ENCODE results near the gene DOK7.

The DOK7 gene

GRCh38 chr4:3471886-3472285, 8.8 kb downstream of the DOK7 start:
- no peak overlapping the region for H3K4me3 ChIP-seq
- DNase-seq (ENCODE audit: low read depth, low spot score) = no peak
- no peak overlapping the region for H3K9ac ChIP-seq (ENCODE audit: insufficient read length)
- H3K9me3 ChIP-seq (ENCODE audit: low read depth, low read length) = no peaks in the 10 kb centered on the region
- no peak for TF ChIP-seq POLR2AphosphoS5 (IDR thresholded peaks at IDR 0.05; ENCODE audit: borderline replicate concordance, low read depth, low read length)
- TF ChIP-seq FOXP2 (optimal IDR thresholded peaks at IDR 0.05; ENCODE audit: control extremely low read depth, extremely low read length, insufficient read depth) = no peak
- no peak for TF ChIP-seq EZH2 (IDR thresholded peaks at IDR 0.05)
- H3K27ac ChIP-seq = no peak overlapping the region
- H3K36me3 ChIP-seq (ENCODE audit: insufficient read depth, low read length) = no peaks in the 10 kb centered on the region

DNA sequence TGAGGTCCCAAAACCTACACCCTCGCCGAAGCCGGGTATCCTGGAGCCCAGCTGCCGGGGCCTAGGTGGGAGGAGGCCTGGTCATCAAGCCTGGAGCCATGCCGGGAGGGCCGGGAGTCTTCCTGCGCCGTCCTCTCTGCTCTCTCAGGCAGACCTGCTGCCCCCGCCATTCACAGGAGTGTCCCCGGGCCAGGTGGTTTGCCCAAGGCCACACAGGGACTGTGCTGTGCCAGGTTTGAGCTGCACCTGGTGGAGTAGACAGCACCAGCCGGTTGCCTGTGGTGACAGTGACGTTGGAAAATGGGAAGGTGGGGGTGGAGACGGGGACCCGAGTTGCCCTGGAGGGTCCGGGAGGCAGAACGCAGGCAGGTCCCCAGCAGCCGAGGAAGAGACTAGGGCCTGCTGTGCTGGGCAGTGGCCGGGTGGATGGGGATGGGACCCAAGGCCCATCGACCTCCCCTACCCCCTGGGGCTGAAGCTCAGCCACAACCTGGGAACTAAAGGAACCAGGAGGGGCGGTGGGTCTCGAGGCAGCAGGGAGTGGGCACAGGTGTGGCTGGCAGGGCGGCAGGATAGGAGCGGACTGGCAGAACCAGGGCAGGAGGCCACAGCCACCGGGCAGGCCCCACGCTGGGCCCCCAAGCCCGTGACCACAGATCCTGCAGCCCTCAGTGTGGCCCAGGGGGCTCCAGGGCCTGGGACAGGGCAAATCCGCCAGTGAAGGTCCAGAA, 9.5 kb downstream of the DOK7 start:
- Histone ChIP-seq H3K9me3 (ENCODE audit: low read depth, low read length) (no peaks in the 10 kb centered on the region), H3K36me3 (ENCODE audit: insufficient read depth, low read length) (no peaks in the 10 kb centered on the region), H3K27ac (no peak overlapping the region), H3K4me3 (no peak overlapping the region), H3K9ac (ENCODE audit: insufficient read length) (no peak overlapping the region)
- no peak for DNase-seq (ENCODE audit: low read depth, low spot score)
- TF ChIP-seq EZH2 (IDR thresholded peaks at IDR 0.05) = no peak
- TF ChIP-seq POLR2AphosphoS5 (IDR thresholded peaks at IDR 0.05; ENCODE audit: borderline replicate concordance, low read depth, low read length) = no peak
- TF ChIP-seq FOXP2 (optimal IDR thresholded peaks at IDR 0.05; ENCODE audit: control extremely low read depth, extremely low read length, insufficient read depth) = no peak

- Histone ChIP-seq H3K4me3 (no peak overlapping the region), H3K36me3 (ENCODE audit: insufficient read depth, low read length) (no peaks in the 10 kb centered on the region), H3K27ac (no peak overlapping the region), H3K9ac (ENCODE audit: insufficient read length) (no peak overlapping the region), H3K9me3 (ENCODE audit: low read depth, low read length) (no peaks in the 10 kb centered on the region)
- no peak for DNase-seq (ENCODE audit: low read depth, low spot score)
- TF ChIP-seq POLR2AphosphoS5 (IDR thresholded peaks at IDR 0.05; ENCODE audit: borderline replicate concordance, low read depth, low read length) (no peak), FOXP2 (optimal IDR thresholded peaks at IDR 0.05; ENCODE audit: control extremely low read depth, extremely low read length, insufficient read depth) (no peak), EZH2 (IDR thresholded peaks at IDR 0.05) (no peak)
Measured at GRCh38 chr4:3473181-3473950, 10.3 kb downstream of the DOK7 start.

- H3K9ac ChIP-seq (ENCODE audit: insufficient read length) = no peak overlapping the region
- no peak overlapping the region for H3K4me3 ChIP-seq
- no peak for DNase-seq (ENCODE audit: low read depth, low spot score)
- no peak for TF ChIP-seq EZH2 (IDR thresholded peaks at IDR 0.05)
- TF ChIP-seq FOXP2 (optimal IDR thresholded peaks at IDR 0.05; ENCODE audit: control extremely low read depth, extremely low read length, insufficient read depth) = no peak
- no peak for TF ChIP-seq POLR2AphosphoS5 (IDR thresholded peaks at IDR 0.05; ENCODE audit: borderline replicate concordance, low read depth, low read length)
- no peaks in the 10 kb centered on the region for H3K9me3 ChIP-seq (ENCODE audit: low read depth, low read length)
- H3K27ac ChIP-seq = no peak overlapping the region
- no peaks in the 10 kb centered on the region for H3K36me3 ChIP-seq (ENCODE audit: insufficient read depth, low read length)
Measured at GRCh38 chr4:3473996-3474765, 11.1 kb downstream of the DOK7 start.

DNA sequence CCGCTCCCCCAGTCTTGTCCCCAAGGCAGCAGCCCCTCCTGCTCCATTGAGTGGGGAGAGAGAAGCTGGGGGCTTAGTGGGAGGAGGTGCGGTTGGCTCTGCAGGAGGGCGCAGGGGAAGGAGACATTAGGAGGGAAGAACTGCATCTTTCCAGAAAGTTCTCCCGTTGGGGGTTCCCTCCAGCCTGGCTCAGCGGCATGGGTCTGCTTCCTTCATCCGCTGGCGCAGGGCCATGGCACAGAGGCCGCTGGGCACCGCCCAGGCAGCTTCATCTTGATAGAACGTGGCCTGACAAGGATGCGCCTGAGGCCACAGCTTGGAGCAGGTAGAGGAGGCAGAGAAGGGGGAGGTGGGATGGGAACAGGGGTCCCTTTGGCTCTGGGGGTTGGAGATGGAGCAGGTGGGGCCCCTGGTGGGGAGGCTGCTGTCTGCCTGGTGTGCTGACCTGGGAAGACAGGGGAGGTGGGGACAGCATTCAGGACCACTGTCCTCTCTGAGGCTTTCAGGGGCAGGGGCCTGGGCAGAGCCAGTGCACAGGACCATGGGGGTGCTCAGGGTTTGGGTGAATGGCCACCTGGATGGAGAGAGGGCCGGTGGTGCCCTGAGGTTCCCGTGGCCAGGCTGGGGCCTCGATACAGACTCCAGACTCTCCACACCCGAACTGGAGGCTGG, 12.1 kb downstream of the DOK7 start:
- Histone ChIP-seq H3K27ac (no peak overlapping the region), H3K9me3 (ENCODE audit: low read depth, low read length) (no peaks in the 10 kb centered on the region), H3K36me3 (ENCODE audit: insufficient read depth, low read length) (no peaks in the 10 kb centered on the region), H3K4me3 (no peak overlapping the region), H3K9ac (ENCODE audit: insufficient read length) (no peak overlapping the region)
- no peak for DNase-seq (ENCODE audit: low read depth, low spot score)
- TF ChIP-seq EZH2 (IDR thresholded peaks at IDR 0.05) (no peak), POLR2AphosphoS5 (IDR thresholded peaks at IDR 0.05; ENCODE audit: borderline replicate concordance, low read depth, low read length) (no peak), FOXP2 (optimal IDR thresholded peaks at IDR 0.05; ENCODE audit: control extremely low read depth, extremely low read length, insufficient read depth) (no peak)

DNA sequence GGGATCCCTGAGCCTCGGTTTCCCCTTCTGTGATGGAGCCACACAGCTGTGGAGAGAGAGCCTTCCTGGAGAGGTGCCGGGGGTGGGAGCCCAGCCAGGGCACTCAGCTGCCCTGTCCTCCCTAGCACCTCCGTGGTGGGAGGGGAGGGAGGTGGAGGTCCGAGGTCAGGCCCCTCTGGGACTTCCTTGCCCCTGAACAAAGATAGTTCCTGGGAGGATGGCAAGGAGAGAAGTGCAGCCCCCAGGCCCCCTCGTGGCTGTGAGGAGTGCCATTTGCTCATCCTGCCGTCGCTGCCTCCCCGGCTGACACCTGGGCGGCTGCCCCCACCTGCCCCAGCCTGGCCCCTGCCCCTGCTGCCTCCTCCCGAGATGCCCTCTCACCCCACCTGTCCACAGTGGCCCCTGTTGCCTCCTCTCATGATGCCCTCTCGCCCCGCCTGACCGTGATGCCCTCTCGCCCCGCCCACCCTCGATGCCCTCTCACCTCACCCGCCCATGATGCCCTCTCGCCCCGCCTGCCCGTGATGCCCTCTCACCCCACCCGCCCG, 12.7 kb downstream of the DOK7 start:
- Histone ChIP-seq H3K4me3 (no peak overlapping the region), H3K27ac (no peak overlapping the region), H3K36me3 (ENCODE audit: insufficient read depth, low read length) (no peaks in the 10 kb centered on the region), H3K9me3 (ENCODE audit: low read depth, low read length) (no peaks in the 10 kb centered on the region), H3K9ac (ENCODE audit: insufficient read length) (no peak overlapping the region)
- DNase-seq (ENCODE audit: low read depth, low spot score) = no peak
- TF ChIP-seq FOXP2 (optimal IDR thresholded peaks at IDR 0.05; ENCODE audit: control extremely low read depth, extremely low read length, insufficient read depth) (no peak), EZH2 (IDR thresholded peaks at IDR 0.05) (no peak), POLR2AphosphoS5 (IDR thresholded peaks at IDR 0.05; ENCODE audit: borderline replicate concordance, low read depth, low read length) (no peak)

DNA sequence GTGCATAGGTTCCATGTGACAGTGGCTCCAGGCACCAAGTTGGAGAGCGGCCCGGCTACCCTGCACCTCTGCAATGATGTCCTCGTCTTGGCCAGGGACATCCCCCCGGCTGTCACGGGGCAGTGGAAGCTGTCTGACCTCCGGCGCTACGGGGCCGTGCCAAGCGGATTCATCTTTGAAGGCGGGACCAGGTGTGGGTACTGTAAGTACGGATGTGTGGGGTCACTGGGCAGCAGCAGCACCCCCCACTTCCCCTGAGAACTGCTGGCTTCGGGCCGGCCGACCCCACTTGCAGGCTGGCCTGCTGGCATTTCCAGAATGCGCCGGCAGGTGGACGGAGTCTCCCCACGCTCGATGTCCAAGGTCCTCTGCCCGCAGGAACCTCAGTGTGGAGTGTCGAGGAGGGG, 13.2 kb downstream of the DOK7 start:
- DNase-seq (ENCODE audit: low read depth, low spot score) = no peak
- H3K9ac ChIP-seq (ENCODE audit: insufficient read length) = no peak overlapping the region
- no peak overlapping the region for H3K4me3 ChIP-seq
- H3K9me3 ChIP-seq (ENCODE audit: low read depth, low read length) = no peaks in the 10 kb centered on the region
- TF ChIP-seq POLR2AphosphoS5 (IDR thresholded peaks at IDR 0.05; ENCODE audit: borderline replicate concordance, low read depth, low read length) = no peak
- TF ChIP-seq EZH2 (IDR thresholded peaks at IDR 0.05) = no peak
- no peak for TF ChIP-seq FOXP2 (optimal IDR thresholded peaks at IDR 0.05; ENCODE audit: control extremely low read depth, extremely low read length, insufficient read depth)
- H3K36me3 ChIP-seq (ENCODE audit: insufficient read depth, low read length) = no peaks in the 10 kb centered on the region
- no peak overlapping the region for H3K27ac ChIP-seq
